Stimulated activated CD4-positive, alpha-beta T cell treated with anti-CD3 and anti-CD28 coated beads, Interleukin-12 subunit alpha, Interleukin-12 subunit beta, amount 100 ng/mL, for 4 hours (primary cell): Measurements from ENCODE around the gene ERG.

Experiments used
- DNase-seq: peaks from one replicate; pipeline ENCODE4 v3.0.0-alpha.2; 2020

Gene ERG

DNA sequence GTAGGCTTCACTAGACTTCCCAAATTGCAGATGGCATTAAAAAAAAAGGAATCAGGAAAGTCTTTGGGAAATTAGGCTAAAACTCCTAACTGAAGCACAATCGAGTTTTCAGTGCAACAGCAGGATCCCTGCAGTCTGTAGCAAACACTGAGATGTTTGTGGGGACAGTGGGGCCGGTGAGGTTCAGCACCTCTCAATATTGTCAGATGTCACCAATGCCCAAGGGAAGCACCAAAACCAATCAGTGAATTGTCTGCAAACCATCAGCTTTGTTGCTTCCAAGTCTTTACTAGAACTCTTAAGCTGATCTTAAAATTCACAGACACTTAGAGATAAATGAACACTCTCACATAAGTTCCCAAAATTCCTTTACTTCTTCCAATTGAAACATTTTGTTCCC, 2.6 kb downstream of the ERG start:
- no peak for DNase-seq

DNA sequence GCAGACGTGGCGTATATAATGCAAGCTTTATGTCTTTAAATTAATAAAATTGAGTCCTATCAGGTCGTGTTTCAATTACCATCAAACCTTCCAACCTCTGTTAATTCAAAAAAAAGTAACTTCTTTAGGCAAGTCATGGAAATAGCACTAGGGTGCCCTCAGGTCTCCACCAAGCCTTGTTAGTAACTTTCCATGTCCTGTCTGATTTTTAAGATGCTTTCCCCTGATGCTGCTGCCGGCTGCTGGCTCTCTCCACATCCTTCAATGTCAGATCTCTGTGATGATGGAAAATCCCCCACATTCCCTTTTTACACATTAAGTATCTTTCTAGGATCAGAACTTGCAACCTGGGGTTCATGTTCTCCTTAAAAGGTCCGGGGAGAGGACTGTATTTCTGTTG, 3.0 kb downstream of the ERG start:
- DNase-seq, result no peak

DNA sequence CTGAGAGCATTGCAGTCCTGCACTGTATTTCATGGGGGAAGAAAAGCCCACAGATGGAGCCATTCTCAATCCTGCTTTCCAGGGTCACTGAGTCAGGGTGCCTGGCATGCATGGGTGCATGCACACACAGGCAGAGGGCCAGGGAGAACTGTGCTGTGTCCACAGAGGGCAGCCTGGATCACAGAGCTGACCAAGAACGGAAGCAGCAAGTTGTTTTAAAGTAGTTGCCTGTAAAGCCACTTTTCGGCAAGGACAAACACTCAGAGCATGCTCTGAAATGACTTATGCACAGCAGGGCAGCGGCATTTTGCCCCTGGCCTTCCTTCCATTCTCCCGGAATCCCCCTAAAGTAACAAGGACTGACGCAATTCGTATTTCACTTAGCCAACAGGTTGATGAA, 3.6 kb downstream of the ERG start:
- no peak for DNase-seq

DNA sequence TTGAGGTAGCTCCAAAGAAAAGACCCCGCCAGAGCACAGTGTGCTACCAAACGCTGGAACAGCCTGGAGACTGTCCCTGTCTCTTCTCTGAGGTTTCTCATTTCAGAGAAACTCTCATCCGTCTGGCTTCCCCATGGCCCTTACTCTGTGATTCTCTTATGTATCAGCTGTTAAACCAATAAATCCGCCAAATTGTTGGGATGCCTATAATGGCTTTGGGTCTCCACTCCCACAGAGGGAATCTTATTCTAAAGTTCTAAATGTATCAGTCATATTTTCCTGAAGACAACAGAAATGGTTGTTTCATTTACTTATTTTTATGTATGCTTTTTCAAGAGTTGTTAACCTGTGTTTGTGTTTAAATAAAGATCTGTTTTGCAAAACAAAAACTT, 4.0 kb downstream of the ERG start:
- DNase-seq, result no peak

DNA sequence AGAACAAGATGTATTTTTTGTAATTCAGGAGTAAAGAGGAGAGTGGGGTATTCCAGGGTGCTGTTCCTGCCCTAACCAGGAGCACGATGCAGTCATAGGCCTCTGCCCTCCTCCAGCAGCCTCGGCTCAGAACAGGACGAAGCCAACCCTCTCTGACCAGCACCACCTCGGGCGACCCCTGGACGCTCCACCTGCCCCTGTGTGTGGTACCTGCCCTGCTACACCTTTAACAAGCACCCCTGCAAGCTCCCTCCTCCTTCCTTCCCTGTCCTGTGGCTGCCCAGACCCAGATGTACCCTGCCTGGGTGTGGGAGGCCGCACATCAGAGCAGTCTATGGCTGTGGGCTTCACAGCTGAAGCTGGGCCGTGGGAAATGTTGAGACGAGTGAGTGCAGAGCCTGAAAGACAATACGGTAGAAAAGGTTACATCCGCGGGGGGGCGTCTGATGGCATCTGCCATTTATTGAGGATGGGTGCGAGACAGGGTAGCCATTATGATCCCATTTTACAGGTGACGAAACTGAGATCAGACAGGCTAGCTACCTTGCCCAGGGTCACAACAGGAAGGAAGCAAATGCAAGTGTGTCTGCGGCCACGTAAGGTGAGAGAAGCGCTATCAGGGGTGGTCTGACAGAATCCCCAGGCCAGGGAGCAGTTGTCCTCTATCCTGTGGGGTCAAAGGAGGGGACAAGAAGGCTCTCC, 4.6 kb downstream of the ERG start:
- no peak for DNase-seq

DNA sequence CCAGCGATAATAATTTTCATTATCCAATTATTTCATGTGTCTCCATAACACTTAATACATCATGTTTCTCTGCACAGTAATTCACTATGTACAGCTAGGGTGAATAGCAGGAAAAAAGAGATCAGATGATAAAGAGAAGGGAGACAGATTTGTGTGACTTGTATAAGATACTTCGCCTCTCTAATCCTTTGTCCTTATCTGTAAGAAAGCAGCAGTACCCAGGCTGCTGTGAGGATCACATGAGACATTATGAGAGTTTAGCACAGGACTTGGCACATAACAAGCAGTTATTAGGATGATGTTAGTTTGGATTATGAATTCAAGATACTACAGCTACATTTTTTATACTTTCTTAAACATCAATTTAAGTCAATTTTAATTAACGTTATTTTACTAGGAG, 6.3 kb downstream of the ERG start:
- DNase-seq, result no peak

DNA sequence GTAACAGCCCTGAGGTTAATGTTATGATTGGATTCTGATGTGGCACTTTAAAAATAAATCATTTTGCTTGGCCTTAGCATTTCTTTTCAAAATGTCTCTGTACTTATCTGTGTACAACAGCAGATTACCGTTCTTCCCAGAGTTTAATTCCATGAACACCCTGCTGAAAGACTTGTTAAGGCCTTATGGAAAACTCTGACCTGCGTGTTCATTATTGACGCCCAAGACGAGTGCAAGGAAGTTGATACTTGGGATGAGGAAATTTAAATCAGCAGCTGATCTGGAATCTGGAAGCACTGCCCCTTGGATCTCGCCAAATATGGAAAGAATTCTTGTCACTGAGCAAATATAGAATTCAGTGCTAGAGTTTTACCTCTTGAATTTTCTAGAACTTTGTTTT, 6.7 kb downstream of the ERG start:
- no peak for DNase-seq

DNA sequence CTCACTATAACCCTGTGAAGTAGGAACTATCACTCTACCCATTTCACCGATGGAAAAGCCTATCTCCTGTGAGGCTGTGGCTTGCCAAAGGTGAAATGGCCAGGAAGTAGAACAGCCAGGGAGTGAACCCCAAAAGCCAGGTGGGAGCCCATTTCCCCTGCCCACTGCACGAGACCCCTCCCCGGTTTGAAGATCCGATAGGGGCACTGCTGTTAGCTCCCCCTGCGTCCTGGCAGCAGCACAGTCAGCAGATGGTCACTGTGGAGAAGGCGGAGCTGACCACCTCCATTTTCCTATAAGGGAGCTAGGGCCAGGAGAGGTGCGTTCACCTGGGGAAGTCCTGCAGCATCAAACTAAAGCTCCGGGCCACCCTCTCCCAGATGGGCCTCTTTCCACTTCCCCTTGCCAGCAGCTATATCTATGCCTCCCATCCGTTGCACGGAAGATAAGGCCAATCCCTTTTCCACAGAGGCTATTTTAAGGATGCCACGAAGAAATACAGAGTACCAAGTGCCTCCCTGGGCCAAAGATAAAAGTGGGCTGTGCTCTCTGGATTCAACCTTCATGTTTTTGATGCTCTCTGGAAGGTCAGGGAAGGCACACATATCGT, 7.8 kb downstream of the ERG start:
- no peak for DNase-seq

DNA sequence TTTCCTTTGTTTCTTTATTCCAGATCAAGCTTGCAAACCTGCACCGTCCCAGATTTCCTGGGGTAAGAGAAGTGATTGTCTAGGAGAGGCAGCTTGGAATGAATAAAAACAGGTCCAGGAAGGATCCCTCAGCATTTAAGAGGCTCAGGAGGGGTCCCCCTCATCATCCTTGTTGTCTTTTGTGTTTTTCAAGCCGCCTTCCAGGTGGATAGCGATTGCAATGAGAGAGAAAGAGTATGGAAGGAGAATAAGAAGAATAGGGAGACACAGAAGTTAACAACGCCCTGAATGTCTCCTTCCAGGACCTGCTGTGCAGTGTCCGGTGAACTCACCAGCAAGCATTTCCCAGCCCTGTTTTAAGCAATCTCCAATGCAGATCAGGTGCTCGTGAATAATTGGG, 8.5 kb downstream of the ERG start:
- DNase-seq, result no peak

DNA sequence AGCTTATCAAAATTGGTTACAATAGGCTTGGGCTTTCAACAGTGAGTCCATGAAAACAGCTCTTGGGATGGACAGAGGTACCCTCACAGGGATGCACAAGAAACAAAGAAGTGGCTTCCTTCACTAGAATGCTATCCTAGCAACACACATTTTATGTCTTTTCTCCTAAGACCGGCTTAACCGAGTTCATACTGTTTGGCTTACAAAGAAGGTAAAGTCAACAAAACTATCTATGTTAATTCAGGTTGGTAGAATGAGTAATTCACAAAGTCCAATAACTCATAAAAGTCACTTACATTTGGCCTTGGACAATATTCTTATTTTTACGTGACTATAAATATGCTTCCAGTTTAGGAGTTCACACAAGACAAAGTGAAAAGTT, 9.0 kb downstream of the ERG start:
- no peak for DNase-seq

DNA sequence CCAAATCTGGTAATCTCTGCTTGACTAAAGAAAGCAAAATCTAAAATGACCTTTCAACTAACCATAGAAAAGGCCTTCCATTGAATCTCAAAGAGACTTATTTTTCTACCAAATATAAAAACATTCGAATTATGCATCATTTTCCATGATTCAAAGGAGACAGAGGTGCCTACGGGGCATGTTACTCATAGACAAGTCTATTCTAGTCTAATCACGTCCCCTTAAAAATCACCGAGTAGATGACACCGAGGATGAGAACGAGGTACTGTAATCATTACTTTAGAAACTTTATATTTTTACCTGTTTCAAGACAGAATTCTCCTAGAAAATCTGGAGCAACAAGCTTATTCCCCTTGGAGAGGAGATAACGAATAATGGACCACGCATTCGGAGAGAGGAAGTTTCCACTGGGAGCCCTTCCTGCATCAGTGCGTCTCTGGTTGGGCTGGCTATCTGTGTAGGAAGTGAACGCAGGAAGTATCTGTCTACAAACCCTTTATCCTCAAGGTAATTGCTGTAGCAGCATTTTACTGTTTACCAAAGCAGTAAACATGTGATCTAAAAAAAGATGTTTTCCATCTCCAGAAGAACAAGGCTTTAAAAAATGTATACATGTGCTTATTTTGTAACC, 9.5 kb downstream of the ERG start:
- no peak for DNase-seq

DNA sequence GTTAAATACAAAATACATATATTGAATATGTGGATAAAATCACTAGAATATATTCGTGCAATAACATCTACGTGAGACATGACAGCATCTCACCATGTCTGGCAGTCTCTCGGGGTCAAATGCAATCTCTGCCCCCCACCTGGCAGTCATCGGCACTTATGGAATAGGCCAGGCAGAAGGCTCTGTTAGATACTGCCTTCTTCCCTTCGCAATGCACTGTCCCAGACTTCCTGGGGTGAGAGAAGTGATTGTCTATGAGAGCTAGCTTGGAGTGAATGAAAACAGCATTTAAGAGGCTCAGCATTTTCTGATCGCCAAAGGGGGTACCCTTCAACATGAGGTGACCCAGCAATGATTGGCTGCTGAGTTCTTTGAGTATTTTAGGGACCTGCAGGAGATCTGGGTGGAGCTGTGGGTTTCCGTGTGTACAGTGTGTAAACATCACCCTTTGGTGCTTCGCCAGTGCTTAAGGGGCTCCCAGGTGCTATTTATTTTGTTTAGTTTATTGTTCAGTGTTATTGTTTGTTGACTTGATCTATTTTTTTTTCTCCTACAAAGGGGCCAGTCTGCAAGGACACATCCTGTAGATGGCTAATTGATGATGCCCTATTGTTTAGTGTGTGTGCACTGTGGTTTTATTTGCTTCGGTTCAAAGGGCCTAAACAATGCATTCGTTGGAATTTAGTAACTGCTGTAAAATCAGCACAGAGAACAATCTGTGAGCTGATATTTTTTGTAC, 10.2 kb downstream of the ERG start:
- DNase-seq, result no peak

DNA sequence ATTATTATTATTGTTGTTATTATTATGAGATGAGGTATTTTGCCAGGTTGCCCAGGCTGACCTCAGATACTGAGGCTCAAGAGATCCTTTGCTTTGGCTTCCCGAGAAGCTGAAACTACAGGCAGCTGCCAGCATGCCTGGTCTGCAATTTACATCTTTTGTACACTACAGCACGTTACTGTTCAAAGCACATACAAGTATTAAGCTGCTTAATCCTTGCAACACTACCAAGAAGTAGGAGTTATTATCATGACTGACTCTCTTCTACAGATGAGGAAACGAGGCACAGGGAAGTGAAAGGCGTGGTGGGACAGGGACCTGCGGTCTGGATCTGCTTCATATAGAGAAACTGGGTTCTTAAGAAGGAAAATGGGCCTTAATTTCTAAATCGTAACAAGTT, 11.6 kb downstream of the ERG start:
- no peak for DNase-seq

DNA sequence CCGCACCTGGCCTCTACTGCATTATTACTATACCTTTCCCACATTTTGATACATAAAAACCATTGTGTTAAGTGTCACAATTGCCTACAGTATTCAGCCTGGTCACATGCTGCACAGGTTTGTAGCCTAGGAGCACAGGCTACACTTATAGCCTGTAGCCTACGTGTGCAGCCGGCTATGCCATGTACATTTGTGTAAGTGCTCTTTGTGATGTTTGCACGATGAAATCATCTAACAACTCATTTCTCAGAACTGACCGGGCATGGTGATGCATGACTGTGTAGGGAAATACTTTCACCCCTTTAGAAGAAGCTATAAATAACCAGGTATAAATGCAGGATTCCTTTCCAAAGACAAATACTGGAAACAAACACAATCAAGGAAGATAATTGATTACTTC, 12.1 kb downstream of the ERG start:
- no peak for DNase-seq

DNA sequence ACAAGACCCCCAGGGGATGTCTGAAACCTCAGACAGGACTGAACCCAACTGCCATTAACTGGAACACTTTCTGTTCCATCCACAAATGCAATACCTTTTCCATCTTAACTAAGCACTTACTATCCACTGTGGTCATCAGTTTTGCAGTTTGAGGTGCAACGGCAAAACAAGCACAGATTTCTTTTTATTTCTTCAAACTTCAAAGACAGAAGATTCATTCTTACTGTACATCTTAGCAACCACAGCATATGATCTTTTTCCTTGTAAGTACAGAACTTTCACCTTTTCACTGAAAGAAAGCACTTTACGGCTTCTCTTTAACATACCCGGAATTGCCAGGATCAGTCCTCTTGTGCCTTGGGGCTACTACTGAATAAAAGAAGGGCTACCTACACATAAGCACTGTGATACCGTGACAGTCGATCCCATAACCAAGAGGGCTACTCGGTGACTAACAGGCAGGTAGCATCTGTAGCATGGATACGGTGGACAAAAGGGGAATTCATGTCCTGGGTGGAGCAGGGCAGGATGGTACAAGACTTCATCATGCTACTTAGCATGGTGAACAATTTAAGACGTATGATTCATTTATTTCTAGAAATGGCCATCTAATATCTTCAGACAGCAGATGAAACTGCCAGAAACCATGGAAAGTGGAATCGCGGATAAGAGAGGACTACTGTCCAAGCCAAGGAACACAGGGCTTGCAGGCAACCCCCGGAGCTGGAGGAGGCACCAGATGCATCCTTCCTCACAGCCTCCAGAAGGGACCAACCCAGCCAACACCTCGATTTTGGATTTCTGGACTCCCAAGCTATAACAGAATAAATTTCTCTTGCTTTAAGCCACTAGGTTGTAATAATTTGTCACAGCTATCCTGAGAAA, 18.4 kb downstream of the ERG start:
- DNase-seq, result no peak

DNA sequence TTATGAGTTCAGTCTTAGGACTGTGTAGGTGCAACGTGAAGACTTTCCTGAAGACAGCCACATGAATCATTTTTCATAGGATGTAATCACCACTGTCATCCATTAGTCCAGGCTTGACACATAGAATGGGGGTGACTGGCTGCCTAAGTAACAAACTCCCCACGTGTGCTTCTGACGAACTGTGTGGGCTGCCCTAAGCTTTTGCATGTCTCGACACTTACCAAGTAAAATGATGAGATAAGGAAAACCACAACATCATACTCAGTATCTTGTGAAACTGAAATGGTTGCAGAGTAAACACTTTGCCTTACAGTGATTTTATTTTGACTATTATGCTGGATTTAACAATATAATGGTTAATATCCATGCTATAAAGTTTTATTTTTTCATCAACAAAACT, 19.5 kb downstream of the ERG start:
- DNase-seq, result no peak

DNA sequence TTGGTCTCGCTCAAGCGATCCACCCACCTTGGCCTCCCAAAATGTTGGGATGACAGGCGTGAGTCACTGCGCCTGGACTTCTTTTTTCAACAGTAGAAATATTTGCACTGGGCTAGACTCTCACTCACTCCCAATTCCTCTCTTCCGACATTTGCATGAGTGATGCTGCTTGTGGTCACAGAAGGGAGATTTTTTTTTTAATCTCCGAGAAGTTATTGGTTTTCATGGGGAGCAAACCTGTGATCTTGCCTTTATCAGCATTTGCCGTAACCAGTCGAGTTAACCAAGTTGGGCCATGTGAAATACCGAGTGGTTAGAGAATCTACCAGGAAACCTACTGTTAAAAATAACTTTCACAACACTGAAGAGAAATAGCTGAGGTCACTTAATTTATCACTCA, 21.1 kb downstream of the ERG start:
- DNase-seq, result no peak

DNA sequence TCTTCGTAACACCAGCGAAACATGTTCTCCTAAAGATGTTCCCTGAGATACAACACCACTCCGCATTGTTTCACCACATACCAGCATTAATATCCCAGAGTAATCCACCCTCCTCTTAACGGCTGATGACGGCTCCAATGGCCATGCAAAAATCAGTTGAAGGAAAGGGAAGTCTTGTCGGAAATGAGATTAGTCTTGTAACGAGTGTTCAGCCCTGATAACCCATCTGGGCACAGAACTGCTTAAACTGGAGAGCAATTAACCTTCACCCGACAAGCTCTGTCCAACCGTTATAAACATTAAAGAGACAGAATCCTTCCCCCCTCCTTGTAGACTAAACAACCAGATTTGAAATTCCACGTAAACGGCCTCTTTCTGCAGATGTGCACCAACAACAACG, 21.9 kb downstream of the ERG start:
- DNase-seq, result no peak

DNA sequence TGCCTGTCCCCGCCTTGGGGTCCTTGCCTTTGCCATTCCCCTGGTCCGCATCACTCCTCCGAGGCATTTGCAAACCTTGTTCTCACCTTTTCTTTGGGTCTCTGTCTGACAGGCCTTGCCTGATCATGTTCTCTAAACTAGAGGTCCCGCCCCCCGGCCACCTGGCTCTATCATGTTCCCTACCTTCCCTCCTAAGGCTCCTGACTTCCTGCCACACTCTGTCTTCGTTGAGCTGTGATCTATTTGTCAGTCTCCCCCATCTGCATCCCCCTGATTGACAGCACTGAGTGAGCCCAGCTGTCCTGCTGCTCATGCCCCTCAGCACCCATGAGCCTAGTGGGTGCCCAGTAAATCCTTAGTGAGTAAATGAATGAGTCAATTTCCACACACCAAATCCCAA, 22.8 kb downstream of the ERG start:
- DNase-seq, result no peak

DNA sequence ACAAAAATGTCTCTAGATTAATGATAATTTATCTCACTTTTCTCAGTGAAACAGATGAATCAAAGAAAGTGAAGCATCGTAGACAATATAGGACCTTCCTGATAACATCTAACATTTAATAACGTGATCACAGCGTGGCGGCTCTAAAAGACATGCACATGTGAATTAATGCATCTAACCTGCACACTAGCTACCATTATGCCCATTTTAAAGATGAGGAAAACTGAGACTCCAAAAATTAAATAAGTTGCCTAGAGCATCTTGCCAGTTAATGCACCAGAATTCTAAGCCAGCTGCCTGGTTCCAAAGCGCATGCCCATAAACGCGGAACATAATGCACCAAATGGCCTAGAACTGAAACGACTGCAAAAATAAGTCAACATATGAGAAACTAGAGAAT, 23.5 kb downstream of the ERG start:
- DNase-seq, result no peak

DNA sequence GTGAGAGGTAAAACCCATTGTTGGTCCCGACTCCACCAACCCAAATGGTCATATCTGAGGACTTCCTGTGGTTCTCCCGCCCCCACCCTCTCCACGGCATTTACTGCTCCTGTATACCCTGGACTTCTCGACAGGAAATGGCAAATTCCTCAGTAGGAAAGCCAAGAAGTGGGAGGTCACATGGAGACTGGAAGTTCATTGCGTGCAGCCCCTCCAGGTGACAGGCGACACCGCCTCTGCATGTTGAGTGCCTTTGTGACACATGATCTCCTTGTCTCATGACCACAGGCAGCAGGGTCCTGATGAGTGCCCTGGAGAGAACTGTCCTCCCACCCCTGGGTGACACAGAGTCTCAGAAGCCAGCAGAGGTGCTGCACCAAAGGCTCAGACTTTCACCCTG, 24.2 kb downstream of the ERG start:
- no peak for DNase-seq

DNA sequence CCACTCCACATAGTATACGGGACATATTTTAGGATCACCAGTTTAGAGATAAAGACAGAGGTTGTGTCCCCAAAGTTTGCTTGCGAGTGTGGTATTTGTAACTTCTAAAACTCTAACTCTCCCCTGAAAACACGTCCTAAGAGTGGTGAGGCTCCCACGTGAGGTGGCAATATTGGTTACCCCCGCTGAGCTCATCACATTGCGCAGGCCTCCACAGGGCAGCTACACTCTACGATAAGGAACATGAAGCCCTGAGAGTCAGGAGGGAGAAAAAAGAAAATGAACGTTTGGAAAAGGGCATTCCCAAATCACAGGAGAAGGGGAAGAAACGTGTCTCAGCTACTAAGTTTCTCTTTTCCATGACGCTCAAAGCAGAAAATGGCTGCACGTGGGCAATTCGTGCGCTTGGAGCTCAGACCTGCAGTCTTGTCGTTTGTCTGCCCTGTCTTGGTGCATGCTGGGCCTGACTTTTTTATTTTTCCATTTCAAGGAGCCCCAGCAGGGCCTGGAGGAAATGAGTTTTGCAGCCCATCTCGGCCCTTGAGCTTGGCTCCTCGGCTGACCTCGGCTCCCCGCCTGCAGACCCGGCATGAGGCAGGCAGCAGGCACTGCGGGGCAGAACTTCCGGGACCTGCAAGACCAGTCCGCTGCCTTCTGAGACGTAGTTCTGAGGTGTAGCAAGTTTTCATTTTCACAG, 25.7 kb downstream of the ERG start:
- DNase-seq, result no peak

DNA sequence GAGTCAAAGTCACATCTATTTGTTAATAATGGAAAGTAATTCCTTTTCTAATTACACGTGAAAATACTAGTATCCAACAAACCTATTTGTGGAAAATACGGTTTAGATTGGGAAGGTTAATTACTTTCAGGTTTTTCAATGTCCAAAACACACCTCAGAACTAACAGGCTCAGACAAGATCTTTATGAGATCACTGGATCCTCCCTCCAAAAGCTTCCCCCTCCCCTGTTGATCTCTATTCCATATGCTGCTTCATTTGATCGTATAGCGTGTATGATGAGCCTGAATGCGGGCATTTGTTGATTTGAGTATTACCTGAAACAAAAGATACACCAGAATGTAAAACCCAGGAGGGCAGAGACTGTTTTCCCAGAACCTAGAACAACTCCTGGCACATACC, 26.5 kb downstream of the ERG start:
- DNase-seq, result no peak
